Measurements from ENCODE around the gene XG.
"Not testable (repeated sequence)": the region's sequence is repeated elsewhere in the genome, so short reads cannot be mapped to it uniquely, and the experiment has no call there.

XG gene

DNA sequence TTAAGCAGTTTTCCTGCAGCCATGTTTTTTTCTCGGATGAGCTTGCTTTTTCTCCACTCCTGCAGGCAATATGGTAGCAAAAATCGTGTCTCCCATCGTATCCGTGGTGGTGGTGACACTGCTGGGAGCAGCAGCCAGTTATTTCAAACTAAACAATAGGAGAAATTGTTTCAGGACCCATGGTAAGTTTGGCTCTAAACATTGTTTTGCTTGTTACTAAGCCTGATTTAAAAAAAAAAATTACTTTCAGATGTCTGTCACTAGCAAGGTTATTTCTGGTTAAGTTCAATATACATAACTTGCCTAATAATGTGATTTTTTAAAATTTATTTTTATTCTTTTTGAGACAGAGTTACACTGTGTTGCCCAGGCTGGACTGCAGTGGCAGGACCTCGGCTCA lies 59.4 kb downstream of the XG start:
- no peak overlapping the region for H3K4me3 ChIP-seq (ENCODE audit: low read depth, low read length)
- TF ChIP-seq, protein P1, sequence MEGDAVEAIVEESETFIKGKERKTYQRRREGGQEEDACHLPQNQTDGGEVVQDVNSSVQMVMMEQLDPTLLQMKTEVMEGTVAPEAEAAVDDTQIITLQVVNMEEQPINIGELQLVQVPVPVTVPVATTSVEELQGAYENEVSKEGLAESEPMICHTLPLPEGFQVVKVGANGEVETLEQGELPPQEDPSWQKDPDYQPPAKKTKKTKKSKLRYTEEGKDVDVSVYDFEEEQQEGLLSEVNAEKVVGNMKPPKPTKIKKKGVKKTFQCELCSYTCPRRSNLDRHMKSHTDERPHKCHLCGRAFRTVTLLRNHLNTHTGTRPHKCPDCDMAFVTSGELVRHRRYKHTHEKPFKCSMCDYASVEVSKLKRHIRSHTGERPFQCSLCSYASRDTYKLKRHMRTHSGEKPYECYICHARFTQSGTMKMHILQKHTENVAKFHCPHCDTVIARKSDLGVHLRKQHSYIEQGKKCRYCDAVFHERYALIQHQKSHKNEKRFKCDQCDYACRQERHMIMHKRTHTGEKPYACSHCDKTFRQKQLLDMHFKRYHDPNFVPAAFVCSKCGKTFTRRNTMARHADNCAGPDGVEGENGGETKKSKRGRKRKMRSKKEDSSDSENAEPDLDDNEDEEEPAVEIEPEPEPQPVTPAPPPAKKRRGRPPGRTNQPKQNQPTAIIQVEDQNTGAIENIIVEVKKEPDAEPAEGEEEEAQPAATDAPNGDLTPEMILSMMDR (IDR thresholded peaks at IDR 0.05; ENCODE audit: insufficient read depth, low read depth, low read length, missing control alignments): no peak
- DNase-seq (ENCODE audit: low read depth): no peak

DNA sequence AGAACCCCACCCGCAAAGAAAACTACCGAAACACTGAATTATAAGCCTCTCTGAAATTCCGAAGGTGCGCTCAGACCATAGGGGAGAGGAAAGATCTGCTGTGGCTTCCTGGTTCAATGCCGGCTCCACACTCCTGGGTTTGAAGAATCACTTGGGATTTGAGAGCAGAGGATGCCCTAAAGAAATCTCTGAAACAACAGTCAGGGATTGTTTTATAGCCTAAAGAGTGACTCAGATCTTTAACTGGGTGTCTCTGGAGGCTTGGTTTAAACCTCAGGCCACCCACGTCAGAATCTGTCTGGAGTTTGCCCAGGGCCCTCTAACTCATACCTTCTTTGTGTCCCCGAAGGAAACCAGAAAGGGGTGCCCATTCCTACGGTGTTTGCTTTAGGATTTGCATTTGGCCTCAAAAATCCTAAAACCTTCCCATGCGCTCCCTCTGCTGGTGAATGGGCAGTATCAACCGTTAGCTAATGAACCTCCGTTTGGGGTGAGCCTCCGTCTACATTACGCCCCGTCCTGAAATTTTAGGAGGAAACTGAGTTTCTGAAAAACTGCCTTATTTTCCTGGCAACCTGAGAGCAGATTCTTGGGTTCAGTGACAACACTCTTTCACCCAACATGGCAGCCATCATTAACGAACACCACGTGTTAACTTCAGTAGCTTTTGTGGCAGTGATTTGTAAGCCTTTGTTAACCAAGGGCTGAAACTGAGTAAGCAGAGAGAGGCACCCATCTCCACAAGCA lies 60.5 kb downstream of the XG start:
- TF ChIP-seq, protein P1 (IDR thresholded peaks at IDR 0.05; ENCODE audit: insufficient read depth, low read depth, low read length, missing control alignments): peak; percentile 46
- DNase-seq (ENCODE audit: low read depth): peak; percentile 45
- not testable (repeated sequence) for H3K4me3 ChIP-seq (ENCODE audit: low read depth, low read length)

DNA sequence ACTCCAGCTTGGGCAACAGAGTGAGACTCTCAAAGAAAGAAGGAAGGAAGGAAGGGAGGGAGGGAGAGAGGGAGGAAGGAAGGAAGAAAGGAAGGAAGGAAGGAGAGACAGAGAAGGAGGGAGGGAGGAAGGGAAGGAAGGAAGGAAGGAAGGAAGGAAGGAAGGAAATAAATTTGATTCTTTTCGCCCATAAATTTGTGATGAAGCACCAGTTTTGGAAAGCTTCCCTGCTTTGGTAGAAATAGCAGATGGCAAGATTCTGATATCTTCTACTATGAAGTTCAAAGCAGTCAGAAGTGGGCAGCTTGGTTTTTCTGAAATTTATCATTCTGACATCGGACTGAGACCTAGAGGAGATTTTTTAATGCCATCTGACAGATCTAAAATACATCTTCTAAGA lies 65.2 kb downstream of the XG start:
- DNase-seq (ENCODE audit: low read depth): no peak
- TF ChIP-seq, protein P1 (IDR thresholded peaks at IDR 0.05; ENCODE audit: insufficient read depth, low read depth, low read length, missing control alignments): no peak
- no peak overlapping the region for H3K4me3 ChIP-seq (ENCODE audit: low read depth, low read length)

DNA sequence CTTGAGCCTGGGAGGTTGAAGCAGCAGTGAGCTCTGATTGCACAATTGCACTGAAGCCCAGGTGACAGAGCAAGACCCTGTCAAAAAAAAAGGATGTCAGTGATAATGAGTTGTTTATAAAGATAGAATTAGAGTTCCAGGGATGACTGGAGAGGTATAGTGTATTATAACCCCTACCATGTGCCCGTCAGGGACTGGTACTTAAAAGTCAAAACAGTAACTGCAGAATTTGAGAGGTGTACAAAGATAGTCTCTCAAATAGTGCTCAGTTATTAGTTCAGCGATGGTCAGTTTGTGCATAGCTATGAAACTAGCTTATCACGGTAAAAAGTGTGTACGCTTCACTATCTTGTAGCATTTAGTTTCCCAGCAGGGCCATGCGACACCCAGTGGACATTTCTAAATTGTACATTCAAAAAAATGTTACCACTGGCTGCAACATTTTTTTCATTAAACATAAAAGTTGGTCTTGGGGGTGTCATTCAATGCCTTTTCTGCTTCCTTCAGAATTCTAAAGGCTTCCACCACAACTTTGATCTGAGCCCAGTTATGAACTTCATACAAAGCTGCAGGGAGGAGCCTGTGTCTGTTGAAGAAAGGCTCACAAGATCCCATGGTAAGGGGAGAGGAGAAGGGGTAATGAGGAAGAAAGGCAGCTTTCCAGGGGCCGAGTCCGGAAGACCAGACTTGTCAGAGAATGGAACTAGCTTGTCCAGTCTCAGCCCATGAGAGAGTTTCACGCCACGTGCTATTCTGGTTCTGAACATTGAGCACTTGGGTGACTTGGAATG lies 67.7 kb downstream of the XG start:
- peak; percentile 19 for DNase-seq (ENCODE audit: low read depth)
- no peak overlapping the region for H3K4me3 ChIP-seq (ENCODE audit: low read depth, low read length)
- TF ChIP-seq, protein P1 (IDR thresholded peaks at IDR 0.05; ENCODE audit: insufficient read depth, low read depth, low read length, missing control alignments): peak; percentile 47

DNA sequence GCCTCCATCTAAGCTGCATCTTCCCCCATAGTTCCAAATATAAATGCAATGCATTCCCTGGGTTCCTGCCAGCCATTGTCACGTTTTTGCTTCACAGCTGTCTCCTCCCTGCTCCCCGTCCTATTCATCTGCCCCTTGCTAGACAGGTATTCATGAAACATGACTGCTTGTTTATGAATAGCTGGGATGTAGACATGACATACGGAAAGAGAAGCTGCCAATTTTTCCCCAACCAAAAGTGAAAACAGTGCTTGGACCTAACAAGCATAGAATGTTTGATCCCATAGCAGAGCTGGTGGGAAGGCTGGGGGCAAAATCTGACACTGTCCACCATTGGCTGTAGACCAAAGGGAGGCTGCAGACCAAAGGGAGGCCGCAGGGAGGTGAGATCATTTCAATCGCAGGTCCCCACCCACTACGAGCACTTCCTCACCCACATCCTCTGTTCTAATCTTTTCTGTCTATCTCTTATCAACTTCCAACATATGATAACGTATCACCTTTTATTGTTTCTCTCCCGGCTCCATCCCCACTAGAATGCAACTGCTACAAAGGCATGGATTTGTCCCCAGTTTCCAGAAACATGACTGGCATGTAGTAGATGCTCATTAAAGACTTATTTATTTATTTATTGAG lies 68.4 kb downstream of the XG start:
- TF ChIP-seq, protein P1 (IDR thresholded peaks at IDR 0.05; ENCODE audit: insufficient read depth, low read depth, low read length, missing control alignments): no peak
- no peak for DNase-seq (ENCODE audit: low read depth)
- H3K4me3 ChIP-seq (ENCODE audit: low read depth, low read length): no peak overlapping the region

DNA sequence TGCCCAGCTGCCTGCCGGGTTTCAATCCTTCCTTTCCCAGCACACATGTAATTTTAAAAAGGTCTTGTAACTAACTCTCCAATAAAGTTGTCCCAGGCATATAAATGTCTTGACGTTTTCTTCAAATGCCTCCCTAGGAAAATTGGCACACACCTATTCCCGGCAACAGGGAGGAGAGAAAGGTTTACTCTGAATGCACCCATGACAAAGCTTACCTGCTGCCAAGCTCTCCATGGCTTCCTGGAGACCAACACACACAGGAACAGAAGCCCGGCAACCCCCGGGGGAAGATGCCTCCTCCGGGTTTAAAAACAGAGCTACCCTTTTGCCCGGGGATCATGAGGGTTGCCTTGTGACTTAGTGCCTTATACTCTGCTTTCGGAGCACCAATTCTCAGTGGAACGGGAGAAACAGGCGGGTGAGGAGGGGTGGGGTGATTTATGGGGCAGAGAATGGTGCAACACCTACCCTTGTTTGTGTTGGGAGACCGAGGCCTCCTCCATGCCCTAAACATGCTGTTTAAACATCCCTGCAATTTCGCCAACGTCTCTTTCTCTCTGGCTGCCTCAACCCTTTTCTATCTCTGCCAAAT lies 72.1 kb downstream of the XG start:
- TF ChIP-seq, protein P1 (IDR thresholded peaks at IDR 0.05; ENCODE audit: insufficient read depth, low read depth, low read length, missing control alignments): no peak
- no peak overlapping the region for H3K4me3 ChIP-seq (ENCODE audit: low read depth, low read length)
- DNase-seq (ENCODE audit: low read depth): no peak
